ENCODE results near the gene ATG9B.
"Not testable (repeated sequence)": the region's sequence is repeated elsewhere in the genome, so short reads cannot be mapped to it uniquely, and the experiment has no call there.

The ATG9B gene

DNA sequence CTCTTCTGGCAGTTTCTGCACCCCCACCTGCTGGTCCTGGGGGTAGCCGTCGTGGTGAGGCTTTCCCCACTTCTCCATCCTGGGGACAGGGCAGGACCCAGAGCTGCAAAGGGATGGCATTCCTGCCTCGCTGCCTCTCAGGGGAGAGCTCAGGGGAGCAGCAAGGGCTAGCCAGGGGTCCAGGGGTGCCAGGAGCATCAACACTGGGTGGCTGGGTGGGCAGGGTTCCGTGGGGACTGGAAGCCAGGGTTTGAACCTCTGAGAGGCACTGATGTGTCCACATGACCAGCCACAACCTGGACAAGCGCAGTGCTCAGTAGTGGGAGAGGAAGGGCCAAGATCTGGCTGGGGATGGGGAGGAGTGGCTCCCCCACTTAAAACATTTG is 9.6 kb upstream of the ATG9B start:
- no peak for DNase-seq (ENCODE audit: extremely low spot score)
- TF ChIP-seq, protein P1, sequence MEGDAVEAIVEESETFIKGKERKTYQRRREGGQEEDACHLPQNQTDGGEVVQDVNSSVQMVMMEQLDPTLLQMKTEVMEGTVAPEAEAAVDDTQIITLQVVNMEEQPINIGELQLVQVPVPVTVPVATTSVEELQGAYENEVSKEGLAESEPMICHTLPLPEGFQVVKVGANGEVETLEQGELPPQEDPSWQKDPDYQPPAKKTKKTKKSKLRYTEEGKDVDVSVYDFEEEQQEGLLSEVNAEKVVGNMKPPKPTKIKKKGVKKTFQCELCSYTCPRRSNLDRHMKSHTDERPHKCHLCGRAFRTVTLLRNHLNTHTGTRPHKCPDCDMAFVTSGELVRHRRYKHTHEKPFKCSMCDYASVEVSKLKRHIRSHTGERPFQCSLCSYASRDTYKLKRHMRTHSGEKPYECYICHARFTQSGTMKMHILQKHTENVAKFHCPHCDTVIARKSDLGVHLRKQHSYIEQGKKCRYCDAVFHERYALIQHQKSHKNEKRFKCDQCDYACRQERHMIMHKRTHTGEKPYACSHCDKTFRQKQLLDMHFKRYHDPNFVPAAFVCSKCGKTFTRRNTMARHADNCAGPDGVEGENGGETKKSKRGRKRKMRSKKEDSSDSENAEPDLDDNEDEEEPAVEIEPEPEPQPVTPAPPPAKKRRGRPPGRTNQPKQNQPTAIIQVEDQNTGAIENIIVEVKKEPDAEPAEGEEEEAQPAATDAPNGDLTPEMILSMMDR (IDR thresholded peaks at IDR 0.05; ENCODE audit: control extremely low read depth, extremely low read depth, low read depth, missing control alignments) = no peak
- ChIA-PET POLR2A (no interaction called here), CTCF (interaction anchor here (2.7 to 4.5 kb wide), 2 partner anchors 13 to 15 kb away, joined by 7 to 19 read pairs; no protein-coding TSS in a partner anchor)

DNA sequence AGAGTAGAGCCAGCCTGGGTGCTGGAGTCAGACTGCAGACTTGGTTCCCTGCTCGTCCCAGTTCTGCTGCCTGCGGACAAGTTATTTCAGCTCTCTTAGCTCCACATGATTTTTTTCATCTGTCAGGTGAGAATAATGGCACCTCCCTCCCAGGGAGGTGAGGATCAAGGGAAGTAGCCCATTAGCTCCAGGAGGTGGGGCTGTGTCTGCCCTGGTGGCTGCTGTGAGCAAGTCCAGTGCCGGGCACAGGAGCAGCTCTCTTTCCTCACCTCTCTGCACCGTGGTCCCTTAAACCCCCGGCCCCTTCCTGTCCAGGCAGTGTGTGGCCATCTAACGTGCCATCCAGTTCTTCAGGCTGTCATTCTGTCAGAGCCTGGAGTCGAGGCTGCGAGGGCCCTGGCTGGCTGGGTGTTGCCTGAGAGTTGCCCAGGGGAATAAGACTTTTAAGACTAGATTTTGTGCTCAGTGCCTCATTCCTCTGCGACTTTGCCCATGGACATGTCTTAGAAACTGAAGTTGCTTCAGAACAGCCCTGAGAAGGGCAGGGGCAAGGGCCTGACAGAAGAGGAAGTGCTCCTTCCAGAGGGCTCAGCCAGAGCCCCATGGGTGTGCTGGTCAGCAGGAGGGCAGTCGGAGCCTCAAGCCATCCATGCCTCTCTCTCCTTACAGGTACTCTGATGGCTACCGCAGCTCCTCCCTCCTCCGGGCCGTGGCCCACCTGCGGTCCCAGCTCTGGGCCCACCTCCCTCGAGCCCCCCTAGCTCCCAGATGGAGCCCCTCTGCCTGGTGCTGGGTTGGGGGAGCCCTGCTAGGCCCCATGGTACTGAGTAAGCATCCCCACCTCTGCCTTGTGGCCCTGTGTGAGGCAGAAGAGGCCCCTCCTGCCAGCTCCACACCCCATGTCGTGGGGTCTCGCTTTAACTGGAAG is 8.9 kb upstream of the ATG9B start:
- POLR2A ChIA-PET = no interaction called here
- CTCF ChIA-PET = interaction anchor here (1.2 to 4.5 kb wide), 5 partner anchors 9 to 91 kb away, joined by 3 to 19 read pairs (median 5); no protein-coding TSS in a partner anchor
- TF ChIP-seq, protein P1 (IDR thresholded peaks at IDR 0.05; ENCODE audit: control extremely low read depth, extremely low read depth, low read depth, missing control alignments) = no peak
- DNase-seq (ENCODE audit: extremely low spot score) = no peak

DNA sequence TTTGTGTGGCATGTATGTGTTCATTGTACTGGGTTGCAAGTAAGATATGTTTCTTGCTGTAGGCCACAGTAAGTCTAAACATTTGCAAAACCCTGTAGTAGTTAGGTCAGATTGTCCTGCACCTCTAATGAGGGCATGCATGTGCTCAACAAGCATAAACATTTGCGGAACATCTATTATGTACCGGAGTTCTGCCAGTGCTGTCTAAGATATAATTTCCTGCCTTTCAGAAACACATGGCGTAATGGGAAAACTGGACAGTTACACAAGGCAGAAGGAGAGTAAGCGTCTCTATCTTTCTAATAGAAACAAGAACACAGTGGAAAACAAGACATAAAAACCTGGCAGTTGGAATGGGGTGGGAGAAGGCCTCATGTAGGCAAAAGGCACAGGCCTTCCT is 6.7 kb upstream of the ATG9B start:
- DNase-seq (ENCODE audit: extremely low spot score) = no peak
- ChIA-PET POLR2A (no interaction called here), CTCF (interaction anchor here (1.0 to 4.5 kb wide), 2 partner anchors 13 to 23 kb away, joined by 3 to 19 read pairs; no protein-coding TSS in a partner anchor)
- TF ChIP-seq, protein P1 (IDR thresholded peaks at IDR 0.05; ENCODE audit: control extremely low read depth, extremely low read depth, low read depth, missing control alignments) = no peak

DNA sequence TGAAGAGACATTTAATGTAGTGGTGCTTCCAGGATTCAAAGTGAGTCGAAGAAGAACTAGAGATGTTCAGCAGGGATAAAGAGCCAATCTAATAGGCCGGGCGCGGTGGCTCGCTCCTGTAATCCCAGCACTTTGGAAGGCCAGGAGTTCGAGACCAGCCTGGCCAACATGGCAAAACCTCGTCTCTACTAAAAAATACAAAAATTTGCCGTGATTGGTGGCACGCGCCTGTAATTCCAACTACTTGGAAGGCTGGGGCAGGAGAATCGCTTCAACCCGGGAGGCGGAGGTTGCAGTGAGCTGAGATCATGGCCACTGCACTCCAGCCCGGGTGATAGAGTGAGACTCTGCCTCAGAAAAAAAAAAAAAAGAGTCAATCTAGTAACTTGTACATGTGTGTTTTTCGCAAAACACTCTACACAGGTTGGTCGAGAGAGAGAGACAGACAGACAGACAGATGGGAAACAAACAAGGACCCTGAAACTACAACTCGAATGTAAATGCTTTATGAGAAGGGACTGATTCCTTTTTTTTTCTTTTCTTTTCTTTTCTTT is 4.7 kb upstream of the ATG9B start:
- TF ChIP-seq, protein P1 (IDR thresholded peaks at IDR 0.05; ENCODE audit: control extremely low read depth, extremely low read depth, low read depth, missing control alignments) = no peak
- DNase-seq (ENCODE audit: extremely low spot score) = no peak
- ChIA-PET CTCF (interaction anchor here (1.0 to 1.9 kb wide), 7 partner anchors 8 to 82 kb away, joined by 3 to 20 read pairs (median 5); no protein-coding TSS in a partner anchor), POLR2A (no interaction called here)

DNA sequence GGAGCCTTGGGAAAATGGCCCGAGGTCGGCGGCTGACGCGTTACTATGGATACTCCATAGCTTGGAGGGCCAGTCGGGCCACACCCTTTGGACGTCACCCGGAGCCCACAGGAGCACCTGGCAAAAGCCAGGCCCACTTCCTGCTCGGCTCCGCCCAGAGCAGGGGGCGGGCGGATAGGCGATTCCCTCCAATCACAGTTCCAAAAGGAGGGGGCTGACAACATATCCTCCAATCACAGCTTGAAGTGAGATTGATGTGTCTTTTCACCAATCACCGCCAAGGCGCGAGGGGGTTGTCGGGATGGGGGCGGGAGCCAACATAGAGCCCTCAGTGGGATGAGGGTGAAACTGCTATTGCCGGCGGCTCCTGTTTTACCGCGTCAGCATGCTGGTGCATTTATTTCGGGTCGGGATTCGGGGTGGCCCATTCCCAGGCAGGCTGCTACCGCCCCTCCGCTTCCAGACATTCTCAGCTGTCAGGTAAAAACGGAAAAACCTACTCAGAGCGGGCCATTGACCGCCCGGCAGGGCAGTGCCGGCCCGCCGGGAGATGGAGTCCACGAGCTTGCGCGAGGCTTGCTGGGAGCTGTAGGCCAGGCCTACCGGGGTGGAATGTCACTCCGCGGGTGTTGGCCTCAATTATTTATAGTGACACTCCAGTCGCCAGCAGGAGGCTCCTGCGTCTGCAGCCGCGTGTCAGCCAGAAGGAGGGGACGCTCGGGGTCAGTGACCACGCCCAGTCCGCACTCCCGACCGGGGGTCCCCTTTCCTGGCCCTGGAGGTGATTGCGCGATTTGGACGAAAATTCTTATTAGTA is 4.0 kb upstream of the ATG9B start, which contains the start of gene ABCB8:
Gene ABCB8, plus strand, starts transcription at position 320 of the 817 bp plus-strand sequence. Its CDS starts 66 bp downstream, at position 386.
- ChIA-PET CTCF (interaction anchor here (0.6 to 1.9 kb wide), 13 partner anchors 9 to 83 kb away, joined by 3 to 20 read pairs (median 3); no protein-coding TSS in a partner anchor), POLR2A (interaction anchor here (1.0 kb wide), 1 partner anchor 17 kb away, joined by 3 read pairs; no protein-coding TSS in a partner anchor)
- peak; percentile 100 for DNase-seq (ENCODE audit: extremely low spot score)
- TF ChIP-seq, protein P1 (IDR thresholded peaks at IDR 0.05; ENCODE audit: control extremely low read depth, extremely low read depth, low read depth, missing control alignments) = peak; percentile 37

DNA sequence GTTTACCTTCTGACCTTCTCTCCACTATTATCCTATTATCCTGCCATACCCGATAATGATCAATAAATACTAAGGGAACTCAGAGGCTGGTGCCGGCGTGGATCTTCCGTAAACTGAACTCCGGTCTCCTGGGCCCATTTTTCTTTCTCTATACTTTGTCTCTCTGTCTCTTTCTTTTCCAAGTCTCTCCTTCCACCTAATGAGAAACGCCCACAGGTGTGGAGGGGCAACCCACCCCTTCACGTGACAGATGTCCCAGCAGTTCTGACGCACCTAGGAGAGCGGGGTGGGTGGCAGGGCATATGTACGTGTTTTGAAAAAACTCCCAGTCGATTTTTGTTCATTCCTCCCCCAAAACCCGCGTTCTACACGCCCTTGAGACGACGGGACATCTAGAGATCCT is 3.4 kb upstream of the ATG9B start:
- CTCF ChIA-PET = interaction anchor here (0.9 to 1.9 kb wide), 10 partner anchors 9 to 83 kb away, joined by 3 to 20 read pairs (median 5); no protein-coding TSS in a partner anchor

DNA sequence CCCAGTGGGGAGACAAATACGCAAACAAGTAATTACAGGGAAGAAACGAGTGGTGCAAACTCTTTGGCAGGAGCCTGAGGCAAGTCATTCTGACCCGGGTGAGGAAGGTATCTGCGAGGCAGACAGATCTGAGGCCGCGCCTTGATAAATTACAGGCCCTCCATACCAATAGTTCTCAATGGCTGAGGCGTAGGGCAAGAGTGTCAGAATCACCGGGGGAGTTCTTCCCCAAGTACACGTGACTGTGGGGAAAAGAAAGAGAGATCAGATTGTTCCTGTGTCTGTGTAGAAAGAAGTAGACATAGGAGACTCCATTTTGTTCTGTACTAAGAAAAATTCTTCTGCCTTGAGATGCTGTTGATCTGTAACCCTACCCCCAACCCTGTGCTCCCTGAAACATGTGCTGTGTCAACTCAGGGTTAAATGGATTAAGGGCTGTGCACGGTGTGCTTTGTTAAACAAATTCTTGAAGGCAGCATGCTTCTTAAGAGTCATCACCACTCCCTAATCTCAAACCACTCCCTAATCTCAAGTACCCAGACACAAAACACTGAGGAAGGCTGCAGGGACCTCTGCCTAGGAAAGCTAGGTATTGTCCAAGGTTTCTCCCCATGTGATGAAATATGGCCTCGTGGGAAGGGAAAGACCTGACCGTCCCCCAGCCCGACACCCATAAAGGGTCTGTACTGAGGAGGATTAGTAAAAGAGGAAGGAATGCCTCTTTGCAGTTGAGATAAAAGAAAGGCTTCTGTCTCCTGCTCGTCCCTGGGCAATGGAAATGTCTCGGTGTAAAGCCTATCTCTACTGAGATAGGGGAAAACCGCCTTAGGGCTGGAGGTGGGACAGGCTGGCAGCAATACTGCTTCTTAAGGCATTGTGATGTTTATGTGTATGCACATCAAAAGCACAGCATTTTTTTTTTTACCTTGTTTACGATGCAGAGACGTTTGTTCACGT is 2.8 kb upstream of the ATG9B start:
- CTCF ChIA-PET = interaction anchor here (1.2 to 1.5 kb wide), 4 partner anchors 10 to 84 kb away, joined by 5 to 18 read pairs (median 8); no protein-coding TSS in a partner anchor

More for the DNA sequence above, 3.4 kb upstream of the ATG9B start:
- POLR2A ChIA-PET = interaction anchor here (1.0 kb wide), 1 partner anchor 17 kb away, joined by 3 read pairs; no protein-coding TSS in a partner anchor
- DNase-seq (ENCODE audit: extremely low spot score) = not testable (repeated sequence)

More for the DNA sequence above, 2.8 kb upstream of the ATG9B start:
- POLR2A ChIA-PET; DNase-seq (ENCODE audit: extremely low spot score): not testable (repeated sequence)
